GM19452 (cell line): ENCODE data around the gene CCDC33.

Experiments used
- ATAC-seq: cut with Tn5 transposase; IDR thresholded peaks from one replicate; pipeline ENCODE4 v1.9.1; 2021; ENCODE audit not compliant: unreplicated experiment

CCDC33 gene

DNA sequence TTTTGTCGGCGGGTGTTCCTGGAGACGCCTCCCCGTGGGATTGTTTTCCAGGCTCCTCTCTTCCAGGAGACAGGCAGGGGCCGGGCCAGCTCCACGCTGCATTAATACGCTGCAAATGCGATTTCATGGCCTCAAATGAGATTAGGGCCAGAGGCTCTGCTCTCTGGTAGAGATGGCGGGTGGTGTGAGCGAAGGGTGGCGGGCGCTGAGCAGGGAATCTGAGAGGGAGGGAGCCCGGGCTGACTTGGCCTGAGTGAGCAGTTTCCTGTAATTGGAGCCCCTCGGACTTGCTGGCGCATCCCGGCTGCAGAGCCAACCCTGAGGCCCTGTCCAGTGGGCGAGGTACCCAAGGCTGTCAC is 7.4 kb upstream of the CCDC33 start:
- ATAC-seq, result no peak

DNA sequence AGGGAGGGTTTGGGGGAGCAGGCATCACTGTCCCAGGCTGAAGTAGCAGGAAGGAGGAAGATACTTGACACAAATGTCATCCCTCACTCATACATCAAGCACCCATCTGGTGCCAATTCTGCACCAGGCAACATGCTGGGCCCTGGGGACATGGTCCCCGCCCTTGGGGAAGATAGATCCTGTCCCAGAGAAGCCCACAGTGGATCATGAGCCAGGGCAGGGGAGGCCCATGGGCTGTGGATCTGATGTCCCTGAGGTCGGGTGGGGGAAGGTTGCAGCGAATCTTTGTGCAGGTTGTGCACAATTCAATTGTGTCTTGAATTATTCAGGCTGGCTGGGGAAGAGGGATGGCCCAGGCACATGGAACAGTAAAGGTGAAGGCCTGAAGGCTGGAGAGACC is 6.4 kb upstream of the CCDC33 start:
- no peak for ATAC-seq

DNA sequence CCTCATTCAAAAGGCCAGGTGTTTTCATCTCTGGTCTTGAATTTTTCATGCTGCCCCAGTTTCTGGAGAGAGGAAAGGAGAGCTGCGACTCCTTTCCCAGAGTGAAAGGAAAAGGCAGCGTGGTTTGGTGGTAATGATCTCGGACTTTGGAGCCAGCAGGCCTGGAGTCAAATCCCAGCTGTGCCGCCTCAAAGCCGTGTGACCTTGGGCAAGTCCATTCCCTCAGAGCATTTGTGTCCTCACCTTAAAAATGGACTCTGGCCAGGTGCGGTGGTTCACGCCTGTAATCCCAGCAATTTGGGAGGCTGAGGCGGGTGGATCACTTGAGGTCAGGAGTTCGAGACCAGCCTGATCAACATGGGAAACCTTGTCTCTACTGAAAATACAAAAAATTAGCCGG is 4.7 kb upstream of the CCDC33 start:
- ATAC-seq, result no peak

DNA sequence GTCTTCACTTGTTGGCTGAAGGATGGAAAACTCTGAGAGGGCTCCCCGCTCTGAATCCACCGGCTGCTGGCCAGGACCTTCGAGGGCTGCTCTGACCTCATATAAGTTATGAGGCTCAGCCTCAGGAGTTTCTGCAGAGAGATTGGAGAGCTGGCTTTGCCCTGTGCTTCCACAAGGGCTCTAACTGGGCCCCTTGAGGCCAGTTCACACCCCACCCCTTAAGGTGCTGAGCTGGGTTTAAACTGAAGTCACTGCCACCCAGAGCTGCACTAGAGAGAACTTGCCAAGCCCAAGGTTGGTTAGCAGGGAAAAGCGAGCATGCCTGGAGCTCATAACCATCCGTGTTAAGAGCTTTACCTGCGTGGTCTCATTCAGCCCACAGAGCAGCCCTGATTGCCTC is 2.8 kb upstream of the CCDC33 start:
- ATAC-seq, result no peak

DNA sequence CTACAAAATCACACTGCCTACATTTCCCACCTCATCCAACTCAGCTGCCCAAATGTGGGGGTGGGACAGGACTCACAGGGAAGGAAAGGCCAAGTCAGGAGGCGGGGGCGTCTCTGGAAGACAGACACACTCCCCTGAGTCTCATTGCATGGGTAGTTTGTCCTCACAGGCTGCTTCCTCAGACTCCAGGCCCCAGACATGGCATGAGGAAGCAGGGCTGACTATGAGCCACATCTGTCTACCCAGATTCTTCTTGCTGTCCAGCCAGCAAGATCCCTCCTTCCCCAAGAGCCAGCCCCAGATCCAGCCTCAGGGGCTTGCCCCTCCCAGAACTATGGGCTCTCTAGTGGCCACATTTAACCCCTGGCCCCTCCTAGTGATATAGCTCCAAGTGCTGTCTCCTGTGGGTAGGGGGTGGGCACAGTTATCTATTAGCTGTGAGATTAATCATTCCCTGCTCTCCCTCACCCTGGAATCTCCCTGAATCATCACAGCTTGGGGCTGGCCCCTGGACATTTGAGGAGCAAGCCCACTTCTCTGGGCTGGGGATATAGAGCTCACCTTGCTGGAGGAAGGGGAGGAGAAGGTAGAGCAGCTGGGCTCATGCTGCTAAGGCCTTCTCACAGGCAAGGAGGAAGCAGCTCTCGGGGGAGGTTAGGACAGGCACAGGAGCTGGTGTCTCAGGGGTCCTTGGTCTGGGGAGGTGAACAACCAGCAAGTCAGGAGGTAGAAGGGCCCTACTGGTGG is 2.1 kb upstream of the CCDC33 start:
- no peak for ATAC-seq

DNA sequence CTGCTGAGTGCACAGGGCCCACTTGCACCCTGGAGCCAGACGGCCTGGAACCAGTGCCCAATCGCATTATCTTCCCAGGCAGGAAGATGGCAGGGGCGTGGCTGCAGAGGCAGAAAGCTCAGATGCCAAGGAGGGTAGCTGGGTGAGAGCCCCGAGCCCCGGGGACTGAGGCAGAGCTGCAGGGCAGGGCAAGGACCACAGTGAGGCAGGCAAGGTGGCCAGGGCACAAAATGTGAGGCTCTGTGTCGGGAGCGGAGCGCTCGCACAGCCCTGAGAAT is 1.6 kb upstream of the CCDC33 start:
- ATAC-seq, result no peak

DNA sequence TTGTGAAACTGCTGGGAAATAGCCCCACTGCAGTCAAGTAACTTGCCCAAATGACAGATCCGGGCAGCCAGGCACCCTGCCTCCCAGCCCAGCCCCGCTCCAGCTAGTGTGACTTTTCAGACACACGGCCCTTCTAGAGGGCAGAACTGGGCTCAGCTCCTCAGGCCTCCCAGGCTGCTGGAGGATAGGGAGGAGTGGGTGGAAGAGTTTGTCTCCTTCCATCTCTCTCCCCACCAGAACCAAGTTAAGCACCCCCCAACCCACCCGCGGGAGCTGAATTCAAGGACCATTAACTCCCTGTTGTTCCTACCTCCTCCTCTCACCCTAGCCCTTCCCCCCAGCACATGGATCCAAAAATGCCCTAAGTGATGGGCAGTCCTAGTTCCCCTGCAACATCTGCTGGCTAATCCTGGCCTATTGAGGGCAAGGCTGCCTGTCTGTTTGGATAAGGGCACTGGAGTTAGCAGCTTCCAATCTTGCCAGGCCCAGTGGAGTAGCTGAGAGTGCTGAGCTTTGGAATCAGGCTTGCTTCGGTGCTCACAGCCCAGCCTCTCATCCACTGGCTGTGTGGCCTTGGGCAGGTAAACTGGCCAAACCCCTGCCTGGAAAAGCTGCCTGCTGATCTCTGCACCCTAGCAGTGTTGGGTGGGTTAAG is 3.1 kb downstream of the CCDC33 start:
- no peak for ATAC-seq

DNA sequence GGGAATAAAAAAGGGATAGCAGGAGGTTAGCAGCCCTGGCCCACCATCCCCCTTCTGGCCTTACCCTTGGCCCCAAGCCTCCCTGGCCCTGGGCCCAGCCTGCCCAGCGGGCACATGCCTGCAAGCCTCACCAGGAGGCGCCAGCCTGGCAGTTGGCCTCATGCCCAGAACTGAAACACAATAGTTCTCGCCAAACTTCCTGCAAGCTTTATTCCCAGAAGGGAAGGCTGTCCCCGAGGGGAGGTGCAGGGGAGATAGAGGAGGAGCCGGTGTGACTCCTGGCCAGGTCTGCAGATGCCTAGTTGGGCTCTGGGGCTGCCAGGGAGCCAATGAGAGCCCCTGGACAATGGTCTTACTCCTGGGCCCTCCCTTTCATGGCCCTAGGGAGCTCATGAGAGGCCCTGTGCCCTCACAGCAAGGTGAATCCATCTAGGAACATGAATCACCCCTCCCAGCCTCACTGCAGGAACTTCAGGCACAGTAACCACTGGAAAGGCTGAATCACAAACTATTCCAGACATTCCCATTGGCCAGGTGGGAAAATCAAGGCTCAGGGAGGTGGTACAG is 4.0 kb downstream of the CCDC33 start:
- ATAC-seq, result no peak

DNA sequence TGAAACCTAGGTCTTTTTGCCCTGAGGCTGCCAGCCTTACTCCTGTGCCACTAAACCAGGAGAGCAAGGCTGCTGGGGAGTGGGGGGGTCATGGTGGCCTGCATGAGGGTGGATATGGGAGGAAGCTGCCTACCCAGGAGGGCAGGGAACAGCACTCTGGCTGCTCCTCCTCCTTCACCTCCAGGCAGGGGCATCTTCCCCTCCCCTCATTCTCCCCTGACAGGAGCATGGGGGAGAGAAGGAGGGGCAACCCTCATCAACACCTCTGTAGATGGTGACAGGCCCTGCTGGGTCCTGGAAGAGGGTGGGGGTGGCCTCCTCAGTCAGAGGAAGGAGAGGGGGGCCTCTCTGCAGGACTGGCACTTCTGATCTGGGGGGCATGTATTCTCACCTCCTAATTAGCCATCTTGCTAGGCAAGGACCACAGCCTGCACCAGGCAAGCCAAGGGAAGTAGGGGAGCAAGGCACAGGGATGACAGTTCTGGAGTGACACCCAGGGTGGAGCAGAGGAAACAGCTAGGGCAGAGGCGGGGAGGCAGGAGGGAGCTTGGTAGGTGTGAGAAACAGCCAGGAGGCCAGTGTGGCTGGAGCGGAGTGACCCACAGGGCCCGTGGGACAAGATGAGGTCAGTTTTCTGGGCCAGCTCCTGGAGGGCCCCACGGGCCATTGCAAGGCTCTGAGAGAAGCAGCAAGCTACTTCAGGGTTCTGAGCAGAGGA is 4.9 kb downstream of the CCDC33 start:
- no peak for ATAC-seq

DNA sequence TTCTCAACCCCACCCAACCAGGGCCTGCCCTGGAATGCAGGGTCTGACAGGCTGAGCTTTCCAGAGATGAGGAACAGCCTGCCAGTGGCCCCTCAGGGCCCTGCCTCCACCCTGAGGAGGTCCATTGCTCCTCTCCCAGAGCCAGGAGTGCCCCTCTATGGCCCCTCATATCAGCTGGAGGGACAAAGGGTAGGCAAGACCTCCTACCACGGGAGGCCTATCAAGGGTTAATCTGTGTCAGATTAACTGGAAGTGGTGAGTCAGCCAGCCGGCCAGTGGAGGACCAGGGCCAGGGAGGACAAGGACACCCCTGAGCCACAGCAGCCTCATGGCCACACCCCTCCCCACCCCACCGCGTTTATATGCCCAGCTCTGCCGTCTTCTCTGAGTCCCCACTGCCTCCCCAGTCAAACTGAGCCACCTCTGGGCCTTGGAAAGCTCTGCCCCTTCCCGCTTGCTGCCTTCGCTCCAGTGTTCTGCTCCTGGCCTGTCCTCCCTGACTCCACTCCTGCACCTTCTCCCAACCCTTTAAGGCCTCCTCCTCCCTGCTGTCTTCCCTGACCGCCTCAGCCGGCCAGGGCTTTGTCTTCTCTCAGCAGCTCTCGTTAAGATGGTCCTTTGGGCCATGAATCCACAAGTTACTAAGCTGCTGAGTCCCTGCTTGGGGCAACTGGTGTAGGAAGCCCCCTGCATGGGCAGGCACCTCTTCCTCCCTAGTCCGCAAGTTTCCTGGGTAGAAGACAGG is 6.5 kb downstream of the CCDC33 start:
- ATAC-seq, result no peak

DNA sequence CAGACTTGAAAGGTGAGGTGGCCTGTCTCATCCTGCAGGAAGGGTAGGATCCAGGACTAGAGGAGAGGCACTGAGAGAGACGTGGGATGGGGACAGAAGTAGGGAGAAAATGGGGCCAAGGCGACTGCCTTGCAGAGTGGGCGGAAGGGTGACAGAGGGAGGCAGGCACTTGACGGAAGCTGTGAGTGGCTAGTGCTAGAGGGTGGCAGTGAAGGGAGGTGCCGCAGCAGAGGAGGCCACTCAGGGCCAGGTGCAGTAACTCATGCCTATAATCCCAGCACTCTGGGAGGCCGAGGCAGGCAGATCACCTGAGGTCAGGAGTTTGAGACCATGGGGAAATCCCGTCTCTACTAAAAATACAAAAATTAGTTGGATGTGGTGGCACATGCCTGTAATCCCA is 7.3 kb downstream of the CCDC33 start:
- no peak for ATAC-seq

DNA sequence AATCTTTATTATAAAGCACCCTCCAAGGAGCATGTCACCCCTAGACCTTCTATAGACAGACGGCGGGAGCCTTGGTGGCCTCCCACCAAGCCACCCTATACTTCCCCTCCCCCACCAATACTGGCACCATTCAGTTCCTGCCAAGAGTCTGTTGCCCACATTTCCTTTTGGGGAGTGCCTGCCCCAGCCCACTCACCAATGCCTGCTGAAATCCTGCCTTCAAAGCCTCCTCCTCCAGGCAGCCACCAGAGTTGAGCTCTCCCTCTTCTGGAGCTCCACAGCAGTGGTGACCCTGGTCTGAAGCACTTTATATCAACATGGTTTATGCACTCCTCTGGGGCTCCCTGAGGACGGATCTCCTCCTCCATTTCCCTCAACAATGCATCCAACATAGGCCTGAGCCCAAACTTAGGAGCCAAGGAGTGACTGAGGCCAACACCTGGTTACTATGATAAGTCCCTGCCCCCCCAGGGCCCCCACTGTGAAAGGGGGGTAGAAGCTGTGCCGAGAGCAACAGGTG is 8.8 kb downstream of the CCDC33 start:
- no peak for ATAC-seq

DNA sequence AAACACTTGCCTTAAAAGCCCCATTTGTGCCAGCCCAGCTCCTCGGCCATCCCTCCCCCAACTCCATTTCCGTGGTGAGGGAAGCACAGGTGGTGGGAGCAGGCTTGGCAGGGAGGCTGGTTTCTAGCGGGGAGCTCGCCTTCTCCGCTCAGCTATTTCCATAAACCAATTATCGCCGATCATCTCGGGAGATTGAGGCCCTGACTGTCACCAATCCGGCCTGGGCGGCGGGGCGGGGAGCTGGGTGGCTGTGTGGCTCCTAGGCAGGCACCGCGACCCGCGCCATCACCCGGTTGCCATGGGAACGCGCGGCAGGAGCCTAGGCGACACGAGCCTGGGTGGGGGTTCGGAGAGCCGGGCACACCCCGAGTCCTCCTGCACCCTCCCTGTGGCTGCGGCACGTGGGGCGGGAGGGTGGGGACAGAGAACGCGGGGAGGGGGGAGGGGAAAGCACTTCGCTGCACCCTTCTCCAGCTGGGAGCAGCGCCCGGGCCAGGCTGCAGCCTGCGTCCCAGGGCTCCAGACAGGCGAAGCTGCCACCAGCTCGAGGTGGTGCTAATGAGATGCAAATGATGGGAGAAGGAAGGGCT is 9.3 kb downstream of the CCDC33 start:
- ATAC-seq, result no peak

DNA sequence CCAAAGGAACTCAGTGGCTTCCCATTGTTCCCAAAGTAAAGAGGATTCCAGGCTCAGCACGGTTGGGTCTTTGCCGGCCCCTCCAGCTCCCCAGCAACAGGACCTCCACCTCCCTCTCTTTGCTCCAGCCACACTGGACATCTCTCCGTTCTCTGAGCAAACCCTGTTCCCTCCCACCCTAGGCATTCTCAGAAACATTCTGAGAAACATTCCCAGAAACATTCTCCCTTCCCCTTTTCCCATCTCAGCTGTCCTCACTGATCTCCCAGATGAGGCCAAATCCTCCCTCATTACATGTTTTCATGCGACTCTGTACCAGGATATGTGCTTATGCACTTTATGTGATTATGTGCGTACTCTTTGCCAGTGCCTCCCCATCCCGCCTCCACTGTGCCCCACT is 14.1 kb downstream of the CCDC33 start:
- no peak for ATAC-seq

DNA sequence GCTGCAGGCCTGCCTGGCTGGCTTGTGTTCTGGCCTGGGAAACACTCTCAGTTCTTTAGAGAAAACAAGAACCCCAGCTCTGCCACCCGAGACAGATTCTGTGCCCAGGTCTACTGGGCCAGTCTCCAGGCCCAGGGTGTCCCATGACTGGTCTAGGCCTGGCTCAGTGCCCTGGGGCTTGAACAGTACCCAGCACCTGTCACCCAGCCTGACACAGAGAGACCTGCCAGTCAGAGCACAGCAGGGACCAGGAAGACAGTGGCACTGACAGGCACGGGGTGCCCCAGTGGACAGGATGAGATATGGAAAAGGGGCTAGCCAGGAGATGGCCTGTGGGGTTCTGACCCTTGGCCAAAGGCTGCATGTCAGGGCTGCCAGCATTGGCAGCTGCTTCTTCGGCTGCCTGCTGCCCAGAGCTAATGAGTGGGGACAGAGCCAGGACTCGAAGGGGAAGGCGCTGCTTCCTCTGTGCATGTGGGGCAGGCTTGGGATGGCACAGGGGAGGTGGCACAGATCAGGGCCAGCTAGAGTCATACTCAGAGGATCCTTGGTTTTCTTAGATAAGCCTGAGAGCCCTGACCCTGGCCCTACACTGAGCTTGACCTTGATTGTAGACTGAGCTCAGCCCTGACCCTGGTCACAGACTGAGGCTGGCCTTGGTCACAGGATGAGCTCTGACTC is 15.1 kb downstream of the CCDC33 start:
- ATAC-seq, result no peak

DNA sequence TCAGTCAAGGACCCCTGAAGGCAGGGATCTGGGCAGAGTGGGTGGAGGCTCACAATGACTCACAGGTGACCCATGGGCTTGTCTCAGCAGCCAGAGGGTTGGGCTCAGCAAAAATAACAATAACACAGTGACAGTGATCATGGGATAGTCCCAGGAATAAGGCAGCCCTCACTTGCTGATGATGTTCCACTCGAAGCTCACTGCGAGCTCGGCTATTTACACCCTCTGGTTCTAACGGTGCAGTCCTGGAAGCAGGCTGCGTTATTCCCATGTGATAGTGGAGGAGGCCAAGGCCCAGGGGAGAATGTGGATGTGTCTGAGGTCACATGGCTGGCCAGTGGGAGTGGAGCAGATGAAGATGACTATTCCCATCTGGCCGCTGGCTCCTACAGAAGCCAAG is 16.2 kb downstream of the CCDC33 start:
- ATAC-seq, result no peak

DNA sequence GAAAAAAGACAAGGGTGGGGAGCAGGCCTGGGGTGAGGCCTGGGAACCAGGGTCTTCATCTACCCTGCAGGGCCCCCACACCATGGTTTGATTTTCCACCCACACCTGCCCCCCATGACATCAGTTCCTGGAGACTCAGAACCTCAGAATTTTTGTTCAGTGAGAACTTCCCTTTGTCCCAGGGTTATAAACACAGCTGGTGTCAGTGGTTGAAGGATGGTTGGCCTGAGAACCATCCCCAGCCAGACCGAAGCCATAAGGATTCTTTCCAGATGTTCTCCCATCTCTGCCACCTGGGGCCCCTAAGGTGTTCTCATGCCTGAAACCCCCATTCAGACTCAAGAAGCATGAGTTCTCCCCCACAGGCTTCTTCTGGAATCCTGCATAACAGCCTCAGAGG is 16.6 kb downstream of the CCDC33 start:
- ATAC-seq, result no peak

DNA sequence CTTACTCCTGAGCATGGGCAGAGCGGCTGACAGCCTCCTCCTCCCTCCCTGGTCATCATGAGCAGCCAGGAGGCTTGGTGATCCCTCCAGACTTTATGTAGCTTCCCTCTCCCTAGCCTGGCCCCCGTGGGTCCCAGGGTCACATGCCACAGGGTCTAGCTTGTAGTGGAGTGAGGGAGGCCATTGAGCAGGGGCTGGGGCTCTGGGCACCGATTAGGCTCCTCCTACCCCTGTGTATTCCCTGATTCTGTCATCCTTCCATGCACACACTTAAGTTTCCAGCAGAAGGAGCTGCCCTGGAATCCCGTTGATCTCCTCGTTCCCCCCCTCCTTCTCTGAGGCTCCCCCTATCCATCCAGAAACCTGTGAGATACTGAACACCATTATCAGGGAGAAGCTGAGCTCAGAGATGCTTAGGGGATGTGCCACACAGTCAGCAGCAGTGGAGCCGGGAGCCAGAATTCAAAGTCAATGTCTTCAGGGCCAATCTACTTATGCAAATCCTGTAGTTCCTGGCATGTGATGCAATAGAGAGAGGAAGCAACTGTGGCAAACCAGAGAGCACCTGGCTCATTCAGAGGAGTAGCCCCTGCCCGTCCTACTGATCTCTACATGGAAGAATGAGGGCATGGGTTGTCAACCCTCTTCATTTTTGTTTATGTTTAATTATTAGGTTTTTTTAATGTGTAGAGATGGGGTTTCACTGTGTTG is 17.2 kb downstream of the CCDC33 start:
- no peak for ATAC-seq

DNA sequence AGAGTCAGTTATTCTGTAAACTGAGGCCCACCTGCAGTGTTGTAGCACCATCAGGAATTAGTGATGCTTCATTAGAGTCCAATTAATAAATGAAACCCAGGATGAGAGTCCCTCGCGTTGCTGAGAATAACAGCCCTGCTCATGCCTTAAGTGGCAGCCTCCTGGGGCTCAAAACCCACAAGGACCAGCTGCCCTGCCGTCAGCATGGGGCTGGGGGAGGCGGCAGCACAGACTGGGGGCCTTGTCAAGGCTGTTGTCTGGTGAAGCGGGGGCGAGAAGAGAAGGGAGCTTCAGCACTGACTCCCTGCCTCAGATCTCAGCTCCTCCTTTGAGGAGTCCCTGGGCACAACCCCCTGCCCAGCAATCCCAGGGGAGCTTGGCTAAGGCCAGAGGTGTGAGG is 21.0 kb downstream of the CCDC33 start:
- no peak for ATAC-seq

DNA sequence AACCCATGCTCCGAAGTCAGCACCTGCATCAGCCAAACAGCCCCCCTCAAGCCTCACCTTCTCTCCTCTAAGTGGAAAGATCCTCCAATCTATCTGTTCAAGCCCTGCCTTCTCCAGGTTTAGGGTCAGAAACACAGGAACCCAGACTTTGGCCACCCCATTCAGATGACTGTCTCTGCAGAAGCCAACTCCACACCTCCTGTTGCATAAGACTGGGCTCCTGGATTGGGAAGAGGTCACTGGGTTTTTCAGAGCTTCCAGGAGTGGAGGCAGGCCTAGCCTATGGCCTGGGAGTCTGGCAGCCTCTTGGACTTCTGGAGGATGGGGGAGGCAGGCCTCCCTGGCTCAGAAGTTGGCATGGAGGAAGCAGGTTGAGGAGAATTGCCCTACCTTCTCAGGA is 21.5 kb downstream of the CCDC33 start:
- no peak for ATAC-seq
